Measurements from ENCODE around the gene RSPH3.
"Not testable (repeated sequence)": the region's sequence is repeated elsewhere in the genome, so short reads cannot be mapped to it uniquely, and the experiment has no call there.

RSPH3 gene

DNA sequence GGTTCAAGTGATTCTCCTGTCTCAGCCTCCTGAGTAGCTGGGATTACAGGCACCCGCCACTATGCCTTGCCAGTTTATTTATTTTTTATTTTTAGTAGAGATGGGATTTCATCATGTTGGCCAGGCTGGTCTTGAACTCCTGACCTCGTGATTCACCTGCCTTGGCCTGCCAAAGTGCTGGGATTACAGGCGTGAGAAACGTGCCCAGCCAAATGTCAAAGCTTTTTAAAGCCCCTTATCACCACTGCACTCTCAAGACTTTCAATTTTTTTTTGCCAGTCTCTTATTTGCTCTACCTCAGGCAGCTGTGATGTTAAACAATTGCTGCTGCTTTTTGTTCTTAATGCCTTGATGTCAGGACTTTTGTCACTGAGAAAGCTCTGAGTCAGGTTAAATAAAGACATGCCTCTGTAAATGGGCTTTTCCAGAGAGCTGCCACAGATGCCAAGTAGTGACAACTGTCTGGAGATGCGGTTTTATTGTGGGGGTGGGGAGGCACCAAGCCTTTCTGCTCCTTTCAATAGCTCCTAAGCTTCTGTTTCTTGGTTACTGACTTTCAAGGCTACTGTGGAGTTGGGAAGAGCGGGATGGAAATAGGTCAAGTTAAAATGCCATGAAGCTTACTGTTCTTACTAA is 29.2 kb downstream of the RSPH3 start:
- DNase-seq = peak in 1 of 2 experiments; percentile 36

DNA sequence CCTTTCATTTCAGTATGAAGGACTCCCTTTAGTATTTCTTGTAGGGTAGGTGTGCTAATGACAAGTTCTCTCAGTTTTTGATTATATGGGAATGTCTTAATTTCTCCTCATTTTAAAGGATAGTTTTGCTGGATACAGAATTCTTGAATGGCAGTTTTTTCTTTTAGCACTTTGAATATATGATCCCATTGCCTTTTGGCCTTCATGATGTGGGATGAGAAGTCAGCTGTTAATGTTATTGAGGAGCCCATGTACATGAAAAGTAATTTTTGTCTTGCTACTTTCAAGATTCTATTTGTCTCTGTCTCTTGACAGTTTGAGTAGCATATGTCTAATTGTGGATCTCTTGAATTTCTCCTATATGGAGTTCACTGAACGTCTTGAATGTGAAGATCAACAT is 30.9 kb downstream of the RSPH3 start:
- no peak for DNase-seq

- no peak for DNase-seq
These were observed 36.8 kb downstream of the RSPH3 start for GRCh38 chr6:158963020-158963808.

DNA sequence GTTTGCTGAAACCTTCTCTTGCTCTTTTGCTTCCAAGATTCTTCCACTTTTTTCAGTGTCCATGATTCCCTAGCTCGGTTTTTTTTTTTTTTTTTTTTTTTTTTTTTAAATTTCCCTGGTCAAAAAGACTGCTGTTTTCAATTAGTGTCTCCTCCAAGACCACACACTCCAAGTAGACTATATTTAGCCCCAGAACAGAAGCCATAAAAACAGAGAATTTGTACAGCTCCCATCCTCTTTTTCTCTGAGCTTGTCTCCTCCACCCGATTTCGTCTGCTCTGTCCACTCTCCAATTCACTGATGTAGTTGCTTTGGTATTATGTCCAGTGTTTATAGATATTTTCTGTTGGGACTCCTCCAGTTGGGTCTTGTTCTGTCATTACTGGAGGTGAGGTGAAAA is 37.6 kb downstream of the RSPH3 start:
- no peak for DNase-seq

DNA sequence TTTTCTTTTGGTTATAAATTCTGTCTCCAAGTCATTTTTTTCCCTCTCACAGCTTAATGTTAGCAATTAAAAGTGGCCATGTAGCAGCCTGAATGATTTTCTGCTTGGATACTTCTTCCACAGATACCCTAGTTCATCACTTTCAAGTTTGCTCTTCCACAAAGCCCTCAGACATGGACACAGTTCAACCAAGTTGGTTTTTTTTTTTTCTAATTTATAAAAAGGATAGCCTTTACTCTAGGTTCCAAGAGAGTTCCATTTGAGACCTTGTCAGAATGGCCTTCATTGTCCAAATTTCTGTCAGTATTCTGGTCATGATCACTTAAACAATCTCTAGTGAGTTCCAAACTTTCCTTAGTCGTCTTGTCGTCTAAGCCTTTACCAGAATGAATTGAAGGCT is 40.0 kb downstream of the RSPH3 start:
- no peak for DNase-seq

DNA sequence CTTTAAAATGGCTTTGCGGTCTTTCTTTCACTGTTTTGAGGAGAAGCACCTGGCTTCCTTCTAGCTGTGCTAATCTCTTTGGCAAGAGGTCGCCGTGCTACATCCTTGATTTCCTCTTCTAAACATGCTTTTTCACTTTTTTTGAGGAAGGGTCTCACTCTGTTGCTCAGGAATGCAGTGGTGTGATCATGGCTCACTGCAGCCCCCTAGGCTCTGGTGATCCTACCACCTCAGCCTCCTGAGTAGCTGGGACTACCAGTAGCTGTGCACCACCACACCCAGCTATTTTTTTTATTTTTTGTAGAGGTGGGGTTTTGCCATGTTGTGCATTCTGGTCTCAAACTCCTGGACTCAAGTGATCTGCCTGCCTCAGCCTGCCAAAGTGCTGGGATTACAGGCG is 40.5 kb downstream of the RSPH3 start:
- DNase-seq = no peak

DNA sequence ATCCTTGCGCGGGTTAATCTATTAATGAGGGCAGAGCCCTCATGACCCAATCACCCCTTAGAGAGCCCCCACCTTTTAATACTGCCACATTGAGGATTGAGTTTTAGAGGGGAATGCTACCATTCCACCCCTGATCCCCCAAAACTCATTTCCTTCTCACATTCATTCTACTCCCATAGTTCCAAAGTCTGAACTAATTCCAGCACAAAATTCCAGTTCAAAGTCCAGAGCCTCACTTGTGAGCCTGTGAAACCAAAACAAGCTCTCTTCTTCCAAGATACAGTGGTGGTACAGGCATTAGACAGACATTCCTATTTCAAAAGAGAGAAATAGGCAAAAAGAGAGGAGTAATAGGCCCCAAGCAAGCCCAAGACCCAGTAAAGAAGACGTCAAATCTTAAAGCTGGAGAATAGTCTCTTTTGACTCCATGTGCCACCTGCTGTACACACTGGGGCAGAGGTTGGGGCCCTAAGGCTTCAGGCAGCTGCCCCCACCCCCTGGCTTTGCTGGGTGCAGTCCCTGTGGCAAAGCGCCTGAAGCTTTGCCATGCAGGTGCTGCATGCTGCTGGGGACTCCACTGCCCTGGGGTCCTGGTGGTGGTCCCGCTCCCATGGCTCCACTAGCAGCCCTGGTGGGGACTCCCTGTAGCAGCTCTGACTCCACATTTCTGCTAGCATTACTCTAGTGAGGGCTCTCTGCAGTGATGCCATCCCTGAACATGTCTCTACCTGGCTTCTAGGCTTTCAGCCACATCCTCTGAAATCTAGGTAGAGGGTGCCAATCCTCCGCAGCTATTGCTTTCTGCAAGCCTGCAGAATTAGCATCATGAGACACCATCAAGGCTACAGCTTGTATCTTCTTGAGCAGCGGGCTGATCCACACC is 41.3 kb downstream of the RSPH3 start:
- no peak for DNase-seq

DNA sequence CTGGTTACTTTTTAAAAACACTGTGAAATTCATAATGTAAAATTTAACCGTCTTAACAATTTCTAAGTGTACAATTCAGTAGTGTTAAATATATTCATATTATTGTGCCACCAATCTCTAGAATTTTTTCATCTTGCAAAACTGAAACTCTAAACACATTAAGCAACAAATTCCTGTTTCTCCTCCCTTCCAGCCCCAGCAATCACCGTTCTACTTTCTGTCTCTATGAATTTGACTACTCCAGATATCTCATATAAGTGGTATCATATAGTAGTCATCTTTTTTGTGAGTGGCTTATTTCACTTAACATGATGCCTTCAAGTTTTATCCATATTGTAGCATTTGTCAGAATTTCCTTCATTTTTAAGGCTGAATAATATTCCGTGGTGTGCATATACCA is 44.7 kb downstream of the RSPH3 start:
- DNase-seq = no peak

GRCh38 chr6:158954753-158955152 is 45.2 kb downstream of the RSPH3 start:
- DNase-seq = no peak

DNA sequence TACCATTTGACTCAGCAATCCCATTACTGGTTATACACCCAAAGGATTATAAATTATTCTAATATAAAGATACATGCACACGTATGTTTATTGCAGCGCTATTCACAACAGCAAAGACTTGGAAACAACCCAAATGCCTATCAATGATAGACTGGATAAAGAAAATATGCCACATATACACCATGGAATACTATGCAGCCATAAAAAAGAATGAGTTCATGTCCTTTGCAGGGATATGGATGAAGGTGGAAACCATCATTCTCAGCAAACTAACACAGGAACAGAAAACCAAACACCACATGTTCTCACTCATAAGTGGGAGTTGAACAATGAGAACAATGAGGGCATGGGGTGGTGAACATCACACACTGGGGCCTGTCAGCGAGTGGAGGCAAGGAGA is 48.0 kb downstream of the RSPH3 start:
- DNase-seq = not testable (repeated sequence)

- not testable (repeated sequence) for DNase-seq
These were observed 48.4 kb downstream of the RSPH3 start for GRCh38 chr6:158951565-158951964.

- DNase-seq = no peak
These were observed 52.7 kb downstream of the RSPH3 start for GRCh38 chr6:158947284-158947683.

DNA sequence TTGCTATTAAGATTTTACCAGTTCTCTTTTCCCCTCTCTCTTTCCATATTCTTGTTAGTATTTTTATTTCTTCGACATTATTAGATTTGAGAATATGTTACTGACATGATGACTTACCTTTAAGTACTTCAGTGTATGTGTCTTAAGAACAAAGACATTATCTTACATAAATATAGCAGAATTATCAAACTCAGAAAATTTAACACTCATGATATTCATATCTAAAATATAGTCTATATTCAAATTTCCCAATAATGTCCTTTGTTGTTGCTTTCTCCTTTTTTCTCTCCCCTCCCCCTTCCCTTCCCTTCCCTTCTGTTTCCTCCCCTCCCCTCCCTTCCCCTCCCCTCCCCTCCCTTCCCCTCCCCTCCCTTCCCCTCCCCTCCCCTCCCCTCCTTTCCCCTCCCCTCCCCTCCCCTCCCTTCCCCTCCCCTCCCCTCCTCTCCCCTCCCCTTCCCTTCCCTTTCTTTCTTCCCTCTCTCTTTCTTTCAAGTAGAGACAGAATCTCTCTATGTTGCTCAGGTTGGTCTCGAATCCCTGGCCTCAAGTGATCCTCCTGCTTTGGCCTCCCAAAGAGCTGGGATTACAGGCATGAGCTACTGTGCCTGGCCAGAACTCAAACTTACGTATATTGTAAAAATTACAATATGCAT is 56.5 kb downstream of the RSPH3 start:
- no peak for DNase-seq

DNA sequence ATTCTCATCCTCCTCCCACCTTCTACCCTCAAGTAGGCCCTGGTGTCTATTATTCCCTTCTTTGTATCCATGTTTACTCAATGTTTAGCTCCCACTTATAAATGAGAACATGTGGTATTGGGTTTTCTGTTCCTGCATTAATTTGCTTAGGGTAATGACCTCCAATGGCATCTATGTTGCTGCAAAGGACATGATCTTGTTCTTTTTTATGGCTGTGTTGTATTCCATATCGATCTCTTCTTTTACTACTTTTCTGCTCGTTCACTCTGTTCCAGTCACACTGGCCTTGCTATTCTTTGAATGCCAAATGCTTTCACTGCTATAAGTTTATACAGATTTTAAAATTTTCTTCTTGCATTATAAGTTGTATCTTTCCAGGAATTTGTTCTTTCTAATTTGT is 57.7 kb downstream of the RSPH3 start:
- no peak for DNase-seq

- no peak for DNase-seq
These were observed 58.8 kb downstream of the RSPH3 start for GRCh38 chr6:158941246-158941645.

- no peak for DNase-seq
These were observed 60.5 kb downstream of the RSPH3 start for GRCh38 chr6:158939255-158940159.

DNA sequence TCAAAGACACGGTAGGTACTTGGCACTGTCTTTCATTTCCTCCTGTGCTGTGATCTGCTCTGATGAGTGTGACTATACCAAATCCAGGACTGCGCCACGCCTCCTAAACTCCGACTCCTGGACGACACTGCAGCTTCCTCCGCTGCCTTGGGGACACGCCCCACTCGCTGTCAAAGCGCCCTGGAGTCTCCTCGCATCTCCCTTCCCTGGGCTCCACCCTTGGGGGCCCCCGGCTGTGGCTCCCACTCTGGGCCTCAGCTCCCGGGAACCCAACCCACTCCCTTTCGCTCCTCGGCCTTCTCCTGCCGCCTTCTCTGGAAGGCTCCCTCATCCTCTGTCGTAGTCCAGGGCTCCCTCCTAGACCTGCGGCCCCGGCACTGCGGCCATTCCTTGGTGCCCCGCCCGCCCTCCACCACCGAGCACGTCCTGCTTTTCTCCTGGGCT is 61.2 kb downstream of the RSPH3 start:
- no peak for DNase-seq

DNA sequence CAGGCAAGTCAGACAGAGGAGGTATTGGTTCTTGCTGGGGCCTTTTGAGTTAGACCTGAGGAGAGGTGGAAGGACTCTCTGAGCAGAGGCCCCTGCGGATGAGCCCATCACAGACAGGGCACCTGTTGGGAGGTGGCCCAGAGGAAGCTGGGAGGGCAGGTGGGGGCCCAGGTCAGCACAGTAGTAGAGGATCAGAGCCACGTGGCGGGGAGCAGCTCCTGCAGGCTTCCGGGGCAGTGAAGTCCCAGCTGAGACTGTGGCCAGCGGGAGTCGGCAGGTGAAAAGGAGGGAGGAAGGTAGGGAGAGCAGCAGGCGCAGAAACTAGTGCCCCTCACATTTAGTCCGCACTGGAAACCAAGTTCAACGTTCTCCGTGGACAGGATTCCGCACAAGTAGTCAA is 61.8 kb downstream of the RSPH3 start:
- no peak for DNase-seq

DNA sequence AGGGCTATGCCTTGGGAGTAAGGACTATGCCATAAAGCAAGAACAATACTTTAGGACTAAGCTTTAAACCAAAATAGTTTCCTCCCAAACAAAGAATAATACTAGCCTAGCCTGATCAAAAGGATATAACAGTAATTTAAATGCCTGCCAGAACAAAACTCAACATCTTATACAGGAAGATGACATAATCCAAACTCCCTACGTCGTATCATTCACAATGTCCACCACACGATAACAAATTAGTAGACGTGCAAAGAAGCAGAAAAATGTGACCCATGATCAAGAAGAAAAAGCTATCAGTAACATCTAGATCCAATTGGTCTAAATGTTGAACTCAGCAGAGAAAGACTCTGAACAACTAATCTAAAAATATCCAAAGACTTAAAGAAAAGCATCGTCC is 65.8 kb downstream of the RSPH3 start:
- no peak for DNase-seq

GRCh38 chr6:158933079-158933595 is 66.9 kb downstream of the RSPH3 start:
- DNase-seq = no peak

DNA sequence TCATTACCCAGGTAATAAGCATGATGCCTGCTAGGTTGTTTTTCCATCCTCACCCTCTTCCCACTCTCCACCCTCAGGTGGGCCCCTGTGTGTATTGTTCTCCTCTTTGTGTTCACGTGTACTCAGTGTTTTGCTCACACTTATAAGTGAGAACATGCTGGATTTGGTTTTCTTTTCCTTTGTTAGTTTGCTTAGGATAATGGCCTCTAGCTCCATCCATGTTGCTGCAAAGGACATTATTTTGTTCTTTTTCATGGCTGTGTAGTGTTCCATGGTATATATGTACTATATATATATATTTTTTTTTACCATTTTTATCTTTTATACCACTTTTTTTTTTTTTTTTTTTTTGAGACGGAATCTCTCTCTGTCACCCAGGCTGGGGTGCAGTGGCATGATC is 71.9 kb downstream of the RSPH3 start:
- DNase-seq = no peak

- no peak for DNase-seq
These were observed 73.6 kb downstream of the RSPH3 start for GRCh38 chr6:158926414-158926813.

All from NCI-H524 (cell line).